CD8-positive, alpha-beta memory T cell (primary cell): ENCODE results near the gene RANBP1. TPM values are rescaled to one million over a fixed set of nuclear protein-coding genes. Genes with fewer than 3 reads are reported as not detected.

Experiments
- CTCF ChIA-PET: fragments of 350-600 bp; sonication (Branson Sonifier 250); formaldehyde crosslinking; loops from one replicate; lab custom pipeline; 2021; ENCODE audit warnings: antibody characterized with exemption; lab: Charles Lee
- POLR2A ChIA-PET: fragments of 350-600 bp; sonication (Branson Sonifier 250); formaldehyde crosslinking; loops from one replicate; lab custom pipeline; 2021; ENCODE audit warnings: antibody characterized with exemption; lab: Charles Lee
- DNase-seq, 5 donors: peaks; one replicate each; pipeline versions ENCODE4 v3.0.0 to v3.0.0-alpha.2; 2020 to 2022; ENCODE audit warnings: mixed read lengths in 1 of 5
- H3K27ac ChIP-seq: one replicate; pipeline ENCODE4 v1.7.0; 2013; ENCODE audit warnings: low read depth, mild to moderate bottlenecking, low read length, moderate library complexity
- H3K27me3 ChIP-seq: 2 replicates; pipeline ENCODE4 v1.7.0; 2013; ENCODE audit warnings: low read length, mild to moderate bottlenecking; ENCODE audit not compliant: insufficient read depth, poor library complexity, severe bottlenecking
- H3K36me3 ChIP-seq: 2 replicates; pipeline ENCODE4 v1.7.0; 2013; ENCODE audit warnings: mild to moderate bottlenecking, low read length, moderate library complexity; ENCODE audit not compliant: insufficient read depth
- H3K4me1 ChIP-seq: 2 replicates; pipeline ENCODE4 v1.7.0; 2013; ENCODE audit warnings: mild to moderate bottlenecking, low read length, moderate library complexity; ENCODE audit not compliant: insufficient read depth
- H3K4me3 ChIP-seq: 2 replicates; pipeline ENCODE4 v1.7.0; 2013; ENCODE audit warnings: mild to moderate bottlenecking, low read length
- H3K9me3 ChIP-seq: 2 replicates; pipeline ENCODE4 v1.7.0; 2013; ENCODE audit warnings: mild to moderate bottlenecking, low read length
- H3K27ac Mint-ChIP-seq, 8 donors: one replicate each; pipeline ENCODE4 v1.8.0; 2020 to 2021; ENCODE audit warnings: mixed read lengths in 8 of 8, mild to moderate bottlenecking in 6 of 8, inconsistent platforms in 3 of 8, moderate library complexity in 3 of 8
- H3K27me3 Mint-ChIP-seq, 2 donors: one replicate each; pipeline ENCODE4 v1.8.0; 2020 to 2021; ENCODE audit warnings: mixed read lengths in 2 of 2, mild to moderate bottlenecking in 1 of 2, moderate library complexity in 1 of 2
- H3K36me3 Mint-ChIP-seq, 3 donors: one replicate each; pipeline ENCODE4 v1.8.0; 2020 to 2021; ENCODE audit warnings: mixed read lengths in 3 of 3, inconsistent platforms in 1 of 3, mild to moderate bottlenecking in 1 of 3
- H3K4me1 Mint-ChIP-seq, 3 donors: one replicate each; pipeline ENCODE4 v1.8.0; 2020 to 2021; ENCODE audit warnings: mixed read lengths in 3 of 3, inconsistent platforms in 1 of 3, mild to moderate bottlenecking in 1 of 3
- H3K4me3 Mint-ChIP-seq, 7 donors: one replicate each; pipeline ENCODE4 v1.8.0; 2020 to 2021; ENCODE audit warnings: mixed read lengths in 7 of 7, mild to moderate bottlenecking in 6 of 7, moderate library complexity in 4 of 7, inconsistent platforms in 2 of 7
- H3K9me3 Mint-ChIP-seq, 5 donors: one replicate each; pipeline ENCODE4 v1.8.0; 2020 to 2022; ENCODE audit warnings: mixed read lengths in 5 of 5, mild to moderate bottlenecking in 3 of 5, moderate library complexity in 2 of 5, inconsistent platforms in 1 of 5
- polyA plus RNA-seq: library from polyadenylated mRNA; unstranded; fragments of 300-500 nt; fragmentation: Illumina TruSeq; gene quantifications from one replicate; pipeline ENCODE4 v1.2.3, GENCODE V29; 2021
- total RNA-seq, 2 experiments: library from RNA; stranded (reverse); gene quantifications; one replicate each; pipeline ENCODE4 v1.2.3, GENCODE V29; 2021

RANBP1 gene
- total and polyA plus RNA-seq, 3 experiments from 2014 or later = 102 to 459 (median 436) TPM

DNA sequence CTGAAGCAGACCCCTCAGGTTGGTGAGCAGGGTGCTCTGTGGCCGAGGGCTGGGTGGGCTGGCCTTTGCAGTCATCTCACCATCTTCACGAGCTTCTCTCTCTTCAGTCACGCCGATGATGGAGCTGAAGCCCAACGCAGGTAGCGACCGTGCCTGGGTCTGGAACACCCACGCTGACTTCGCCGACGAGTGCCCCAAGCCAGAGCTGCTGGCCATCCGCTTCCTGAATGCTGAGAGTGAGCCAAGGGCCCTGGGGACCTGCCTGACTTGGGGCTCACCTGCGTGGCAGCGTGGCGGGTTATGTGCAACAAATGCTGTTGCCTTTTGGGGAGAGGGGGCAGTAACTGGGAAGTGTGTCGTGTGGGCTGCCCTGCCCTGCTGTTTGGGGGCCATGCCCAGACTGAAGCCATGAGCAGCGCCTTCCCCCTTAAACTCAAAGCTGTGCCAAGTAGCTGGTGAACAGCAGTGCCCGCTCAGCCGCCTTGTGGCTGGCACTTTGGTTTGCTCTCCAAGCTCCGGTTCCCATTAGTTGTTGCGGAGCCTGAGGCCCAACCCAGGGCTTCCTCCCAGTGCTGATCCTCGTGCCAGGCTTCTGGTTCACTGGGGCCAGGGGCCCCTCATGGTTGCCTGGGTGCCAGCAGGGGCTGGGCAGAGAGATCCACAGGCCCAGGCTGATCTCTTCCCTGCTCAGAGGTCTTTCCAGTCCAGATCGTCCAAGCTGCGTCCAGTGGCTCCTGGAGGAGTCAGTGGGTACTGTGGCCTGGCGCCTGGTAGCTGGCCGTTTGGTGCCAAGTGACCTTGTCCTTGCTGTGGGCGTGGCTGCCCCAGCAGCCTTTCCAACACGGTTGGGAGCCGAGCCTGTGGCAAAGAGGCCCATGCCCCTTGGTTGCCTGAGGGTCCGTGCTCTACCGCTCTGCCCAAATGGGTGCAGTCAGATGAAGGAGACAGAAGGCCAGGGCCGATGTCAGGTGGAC is 9.6 kb downstream of the RANBP1 start:
- DNase-seq = no peak
- POLR2A ChIA-PET = no interaction called here
- Mint-ChIP-seq H3K9me3 (no peaks in the 10 kb centered on the region), H3K36me3 (peaks cover 0 to 55% (median 2%) of the 10 kb centered on the region in 3 donors), H3K27ac (peak overlapping the region in 2 of 8 donors; percentile 33 to 48), H3K27me3 (no peaks in the 10 kb centered on the region), H3K4me3 (no peak overlapping the region), H3K4me1 (peaks cover 16 to 38% (median 23%) of the 10 kb centered on the region in 3 donors)
- Histone ChIP-seq H3K27me3 (no peaks in the 10 kb centered on the region), H3K27ac (no peak overlapping the region), H3K9me3 (no peaks in the 10 kb centered on the region), H3K36me3 (peaks cover 32% of the 10 kb centered on the region), H3K4me1 (peaks cover 14% of the 10 kb centered on the region), H3K4me3 (no peak overlapping the region)
- CTCF ChIA-PET = interaction anchor here (1.5 kb wide), 1 partner anchor 15 kb away, joined by 3 read pairs; no protein-coding TSS in a partner anchor

DNA sequence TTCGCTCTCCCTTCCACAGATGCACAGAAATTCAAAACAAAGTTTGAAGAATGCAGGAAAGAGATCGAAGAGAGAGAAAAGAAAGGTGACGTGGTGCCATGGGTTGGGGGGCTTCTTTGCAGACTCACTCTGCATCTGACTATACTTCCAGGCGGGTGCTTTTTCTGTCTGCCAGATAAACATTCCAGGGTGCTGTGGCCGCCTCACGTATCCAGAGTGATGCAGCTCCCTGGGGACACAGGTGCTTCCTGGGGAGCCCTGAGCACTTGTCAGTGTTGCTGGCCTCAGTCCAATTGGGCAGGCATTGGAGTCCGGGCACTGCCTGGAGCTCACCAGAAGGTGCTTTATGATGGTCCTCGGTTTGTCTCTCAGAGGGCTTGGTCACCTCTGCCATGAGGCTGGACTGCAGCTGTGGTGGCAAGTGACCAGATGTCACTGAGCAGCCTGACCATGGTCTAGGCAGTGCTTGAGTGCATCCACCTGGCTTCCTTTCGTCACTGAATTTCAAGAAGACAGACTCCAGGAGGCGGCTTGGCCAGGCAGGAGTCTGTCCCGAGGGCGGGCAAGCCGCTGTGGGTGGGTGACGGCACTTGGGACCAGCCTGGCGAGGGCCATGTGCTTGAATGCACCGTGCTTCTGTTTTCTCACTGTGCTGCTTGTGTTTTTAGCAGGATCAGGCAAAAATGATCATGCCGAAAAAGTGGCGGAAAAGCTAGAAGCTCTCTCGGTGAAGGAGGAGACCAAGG is 10.6 kb downstream of the RANBP1 start:
- peaks cover 16 to 33% (median 23%) of the 10 kb centered on the region in 3 donors for H3K4me1 Mint-ChIP-seq
- POLR2A ChIA-PET = no interaction called here
- no peak for DNase-seq
- Histone ChIP-seq H3K36me3 (peaks cover 26% of the 10 kb centered on the region), H3K4me3 (no peak overlapping the region), H3K27ac (no peak overlapping the region), H3K9me3 (no peaks in the 10 kb centered on the region), H3K27me3 (no peaks in the 10 kb centered on the region), H3K4me1 (peaks cover 18% of the 10 kb centered on the region)
- H3K27ac Mint-ChIP-seq = peak overlapping the region in 2 of 8 donors; percentile 32 to 79
- no peak overlapping the region for H3K4me3 Mint-ChIP-seq
- H3K27me3 Mint-ChIP-seq = no peaks in the 10 kb centered on the region
- H3K36me3 Mint-ChIP-seq = peaks cover 0 to 51% (median 2%) of the 10 kb centered on the region in 3 donors
- H3K9me3 Mint-ChIP-seq = no peaks in the 10 kb centered on the region
- CTCF ChIA-PET = no interaction called here

DNA sequence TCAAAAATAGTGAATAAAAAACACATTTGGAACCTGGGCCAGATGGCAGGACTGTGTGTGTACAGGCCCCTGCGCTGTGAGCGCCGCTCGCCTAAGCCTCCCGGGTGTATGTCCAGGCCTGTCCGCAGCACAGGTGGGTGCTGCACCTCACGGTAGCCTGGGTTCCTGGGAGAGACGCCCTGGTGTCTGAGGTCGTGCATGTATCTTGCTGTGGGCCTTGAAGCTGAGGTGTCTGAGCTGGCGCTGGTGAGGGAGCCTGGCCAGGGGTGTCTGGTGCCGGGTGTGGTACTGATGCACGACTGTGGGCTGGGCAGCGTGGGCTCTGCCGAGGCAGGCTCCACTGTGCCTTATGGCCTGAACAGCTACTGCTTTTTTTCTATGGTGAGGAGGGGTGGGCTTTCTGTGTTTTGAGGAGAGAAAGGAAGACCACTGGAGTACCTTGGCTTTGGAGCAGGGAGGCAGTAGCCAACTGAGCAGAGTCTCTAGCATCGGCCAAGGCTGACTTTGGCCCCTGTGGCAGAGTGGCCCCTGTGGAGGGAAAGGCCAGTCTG is 11.5 kb downstream of the RANBP1 start:
- Histone ChIP-seq H3K36me3 (peaks cover 16% of the 10 kb centered on the region), H3K4me1 (peaks cover 19% of the 10 kb centered on the region), H3K9me3 (no peaks in the 10 kb centered on the region), H3K27me3 (no peaks in the 10 kb centered on the region), H3K4me3 (no peak overlapping the region), H3K27ac (no peak overlapping the region)
- ChIA-PET CTCF (interaction anchor here (3.5 kb wide), 1 partner anchor 155 kb away, joined by 25 read pairs; no protein-coding TSS in a partner anchor), POLR2A (no interaction called here)
- no peak for DNase-seq
- Mint-ChIP-seq H3K36me3 (peaks cover 0 to 42% (median 2%) of the 10 kb centered on the region in 3 donors), H3K9me3 (no peaks in the 10 kb centered on the region), H3K27me3 (no peaks in the 10 kb centered on the region), H3K4me1 (peaks cover 11 to 25% (median 13%) of the 10 kb centered on the region in 3 donors), H3K27ac (peak overlapping the region in 3 of 8 donors; percentile 44 to 79 (median 58)), H3K4me3 (no peak overlapping the region)

DNA sequence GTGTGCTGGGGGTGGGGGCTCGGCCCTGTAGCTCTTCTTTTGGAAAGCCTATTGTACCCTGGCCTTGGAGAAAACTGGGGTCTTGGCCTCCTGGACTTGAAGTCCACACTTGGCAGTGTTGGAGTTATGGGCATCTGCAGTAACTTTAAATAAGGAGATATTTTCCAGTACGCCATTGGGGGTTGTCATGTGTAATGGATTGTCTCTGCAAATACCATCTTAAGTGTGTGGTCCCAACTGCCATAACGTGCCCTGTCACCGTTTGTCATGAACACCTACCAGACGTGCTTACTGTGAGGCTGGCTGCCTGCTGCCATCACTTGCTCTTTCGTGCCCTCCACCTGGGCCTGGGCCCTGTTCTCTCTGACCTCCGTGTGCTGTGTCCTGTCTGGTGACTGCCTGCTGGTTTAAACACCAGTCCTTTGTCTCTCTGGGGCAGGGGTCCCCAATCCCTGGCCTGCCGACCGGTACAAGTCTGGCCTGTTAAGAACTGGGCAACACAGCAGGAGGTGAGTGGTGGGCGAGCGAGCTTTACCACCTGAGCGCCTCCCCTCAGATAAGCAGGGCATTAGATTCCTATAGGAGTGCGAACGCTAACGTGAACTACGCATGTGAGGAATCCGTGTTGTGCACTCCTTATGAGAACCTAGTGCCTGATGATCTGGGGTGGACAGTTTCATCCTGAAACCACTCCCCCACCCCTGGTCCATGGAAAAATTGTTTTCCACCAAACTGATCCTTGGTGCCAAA is 12.1 kb downstream of the RANBP1 start:
- CTCF ChIA-PET = interaction anchor here (1.3 to 3.5 kb wide), 5 partner anchors 10 to 155 kb away, joined by 3 to 25 read pairs (median 5); no protein-coding TSS in a partner anchor
- H3K36me3 Mint-ChIP-seq = peaks cover 0 to 41% (median 2%) of the 10 kb centered on the region in 3 donors
- Histone ChIP-seq H3K4me1 (peaks cover 25% of the 10 kb centered on the region), H3K9me3 (no peaks in the 10 kb centered on the region), H3K27me3 (no peaks in the 10 kb centered on the region), H3K36me3 (peaks cover 16% of the 10 kb centered on the region), H3K4me3 (no peak overlapping the region), H3K27ac (no peak overlapping the region)
- no peak for DNase-seq
- H3K4me3 Mint-ChIP-seq = peak overlapping the region in 1 of 7 donors; percentile 86
- H3K27ac Mint-ChIP-seq = peak overlapping the region in 3 of 8 donors; percentile 58 to 92 (median 79)
- no peaks in the 10 kb centered on the region for H3K9me3 Mint-ChIP-seq
- H3K27me3 Mint-ChIP-seq = no peaks in the 10 kb centered on the region
- POLR2A ChIA-PET = no interaction called here
- peaks cover 10 to 30% (median 13%) of the 10 kb centered on the region in 3 donors for H3K4me1 Mint-ChIP-seq

DNA sequence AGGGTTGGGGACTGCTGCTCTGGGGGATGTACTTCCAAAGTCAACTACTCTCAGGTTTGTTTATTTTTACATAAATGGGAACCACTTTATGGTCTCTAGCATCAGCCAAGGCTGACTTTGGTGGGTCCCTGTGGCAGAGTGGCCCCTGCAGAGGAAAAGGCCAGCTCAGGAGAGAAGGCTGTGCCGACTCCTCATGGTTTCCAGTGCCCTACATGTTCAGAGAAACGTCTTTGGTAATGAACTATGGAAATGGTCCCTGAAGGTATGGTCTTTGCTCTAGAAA is 12.7 kb downstream of the RANBP1 start:
- H3K4me1 Mint-ChIP-seq = peaks cover 13 to 32% (median 15%) of the 10 kb centered on the region in 3 donors
- ChIA-PET POLR2A (interaction anchor here (1.2 kb wide), 1 partner anchor 11 kb away, joined by 6 read pairs; the partner anchor contains the start of gene TRMT2A), CTCF (interaction anchor here (1.3 to 3.5 kb wide), 7 partner anchors 10 to 164 kb away, joined by 3 to 25 read pairs (median 5); no protein-coding TSS in a partner anchor)
- Histone ChIP-seq H3K36me3 (peaks cover 14% of the 10 kb centered on the region), H3K4me1 (peaks cover 25% of the 10 kb centered on the region), H3K27me3 (no peaks in the 10 kb centered on the region), H3K9me3 (no peaks in the 10 kb centered on the region), H3K4me3 (no peak overlapping the region), H3K27ac (no peak overlapping the region)
- DNase-seq = no peak
- no peaks in the 10 kb centered on the region for H3K27me3 Mint-ChIP-seq
- peak overlapping the region in 1 of 7 donors; percentile 86 for H3K4me3 Mint-ChIP-seq
- peaks cover 0 to 41% (median 2%) of the 10 kb centered on the region in 3 donors for H3K36me3 Mint-ChIP-seq
- peak overlapping the region in 4 of 8 donors; percentile 24 to 92 (median 38) for H3K27ac Mint-ChIP-seq
- H3K9me3 Mint-ChIP-seq = no peaks in the 10 kb centered on the region

DNA sequence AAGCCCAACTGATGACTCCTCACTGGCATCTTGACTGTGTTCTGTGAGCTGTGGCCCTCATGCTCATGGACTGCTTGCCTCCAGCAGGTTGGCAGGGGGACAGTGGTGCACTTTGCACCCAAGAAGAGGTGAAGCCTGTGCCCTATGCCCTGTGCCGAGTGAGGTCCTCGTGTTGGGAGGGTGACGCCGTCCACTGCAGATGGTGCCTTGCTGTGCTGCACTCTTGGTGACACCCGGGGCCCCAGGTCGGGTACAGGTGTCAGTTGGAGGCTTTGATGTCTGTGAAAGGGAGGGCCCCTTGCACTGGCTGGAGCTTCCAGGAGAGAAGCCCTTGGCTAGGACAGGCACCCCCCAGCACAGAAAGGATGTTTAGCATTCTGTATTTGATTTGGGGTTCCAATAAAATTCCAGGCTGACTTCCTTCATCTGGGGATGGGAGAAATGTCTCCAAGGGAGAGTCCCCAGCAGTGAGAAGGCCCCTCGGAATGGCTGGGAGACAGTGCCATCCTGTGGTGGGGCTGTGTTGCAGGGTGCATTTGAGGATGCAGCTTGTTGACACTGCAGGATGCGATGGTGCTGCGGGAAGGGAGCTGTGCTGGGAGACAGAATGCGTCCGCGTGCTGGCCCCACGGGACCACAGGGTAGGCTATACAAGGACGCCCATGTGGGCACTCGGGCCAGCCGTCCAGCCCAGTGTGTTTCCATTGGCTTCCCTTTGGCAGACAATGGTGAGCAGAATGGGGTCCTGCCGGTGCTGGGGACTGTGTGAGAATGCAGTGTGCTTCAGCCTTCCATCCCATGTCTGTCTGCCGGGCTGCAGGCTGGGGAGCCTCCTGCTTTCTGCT is 13.2 kb downstream of the RANBP1 start:
- peak; percentile 39 to 74 (median 46) for DNase-seq
- ChIA-PET CTCF (interaction anchor here (0.6 to 3.5 kb wide), 14 partner anchors 9 to 399 kb away, joined by 3 to 25 read pairs (median 4); partner anchors contain the start of genes RANBP1 and TANGO2), POLR2A (interaction anchor here (1.2 kb wide), 1 partner anchor 12 kb away, joined by 6 read pairs; the partner anchor contains the start of gene TRMT2A)
- Histone ChIP-seq H3K4me3 (no peak overlapping the region), H3K4me1 (peaks cover 31% of the 10 kb centered on the region), H3K27me3 (no peaks in the 10 kb centered on the region), H3K9me3 (no peaks in the 10 kb centered on the region), H3K27ac (no peak overlapping the region), H3K36me3 (peaks cover 9% of the 10 kb centered on the region)
- Mint-ChIP-seq H3K36me3 (peaks cover 0 to 36% (median 2%) of the 10 kb centered on the region in 3 donors), H3K27me3 (no peaks in the 10 kb centered on the region), H3K4me3 (peak overlapping the region in 6 of 7 donors; percentile 24 to 86 (median 56)), H3K27ac (peak overlapping the region in 7 of 8 donors; percentile 15 to 92 (median 47)), H3K4me1 (peaks cover 13 to 33% (median 20%) of the 10 kb centered on the region in 3 donors), H3K9me3 (no peaks in the 10 kb centered on the region)
